A549 (cell line): ENCODE results near the gene TRAK1. TPM values are rescaled to one million over a fixed set of nuclear protein-coding genes. Genes with fewer than 3 reads are reported as not detected.

Experiments used
- ATAC-seq, 2 experiments: fragments of 200-7000 bp in 1 of 2; fragments of >200 bp in 1 of 2; cut with Nextera tagmentation in 1 of 2; cut with Tn5 transposase in 1 of 2; 3 replicates each; pipeline versions ENCODE4 v1.8.0 to v1.9.1; 2018 to 2020; ENCODE audit warnings: mild to moderate bottlenecking in 1 of 2, moderate library complexity in 1 of 2
- CTCF ChIA-PET: fragments of 300-600 bp; sonication (Branson Sonifier 250); formaldehyde crosslinking; extraction: SDS; loops from one replicate; lab custom pipeline; 2021; ENCODE audit warnings: antibody characterized with exemption, inconsistent platforms; lab: Yijun Ruan, JAX
- POLR2A ChIA-PET: fragments of 350-600 bp; formaldehyde crosslinking; extraction: SDS; loops from one replicate; lab custom pipeline; 2021; ENCODE audit warnings: antibody characterized with exemption, inconsistent platforms; lab: Yijun Ruan, JAX
- DNase-seq, 2 experiments: peaks; one replicate each; pipeline versions ENCODE4 v3.0.0 to v3.0.0-alpha.2; 2011 to 2016; ENCODE audit warnings: low read depth in 1 of 2, low spot score in 1 of 2
- FAIRE-seq: peaks from 2 replicates; lab custom pipeline; 2011; peaks lifted over from hg19 to GRCh38; lab: Jason Lieb, UNC
- H3K27ac ChIP-seq, 2 experiments: fragments of >200 bp; sonication (Bioruptor Twin); formaldehyde crosslinking; 3 replicates each; pipeline ENCODE4 v1.5.1; 2016 to 2017
- H3K4me1 ChIP-seq: fragments of >200 bp; sonication (Bioruptor Twin); formaldehyde crosslinking; 3 replicates; pipeline ENCODE4 v1.6.1; 2016
- H3K4me2 ChIP-seq: fragments of >200 bp; sonication (Bioruptor Twin); formaldehyde crosslinking; 3 replicates; pipeline ENCODE4 v1.6.1; 2016
- H3K4me3 ChIP-seq: fragments of >200 bp; sonication (Bioruptor Twin); formaldehyde crosslinking; 3 replicates; pipeline ENCODE4 v1.5.1; 2016
- H3K9me3 ChIP-seq: fragments of >200 bp; sonication (Bioruptor Twin); formaldehyde crosslinking; 3 replicates; pipeline ENCODE4 v1.6.1; 2016
- BHLHE40 ChIP-seq: IDR thresholded peaks from 2 replicates; pipeline ENCODE4 v1.6.1; 2012; ENCODE audit warnings: low read depth, low read length, inconsistent platforms
- CBX2 ChIP-seq: fragments of 200-600 bp; sonication (generic); IDR thresholded peaks from 2 replicates; pipeline ENCODE4 v1.6.1; 2016; ENCODE audit warnings: low read depth, mild to moderate bottlenecking, borderline replicate concordance
- CEBPB ChIP-seq, 2 experiments: fragments of >200 bp in 1 of 2; sonication (Bioruptor Twin) in 1 of 2; formaldehyde crosslinking in 1 of 2; IDR thresholded peaks; 2 replicates each; pipeline ENCODE4 v1.6.1; 2012 to 2016
- FOXS1 ChIP-seq: fragments of 250-450 bp; sonication (Bioruptor Pico); IDR thresholded peaks from 2 replicates; pipeline ENCODE4 v1.5.0; 2020; ENCODE audit warnings: mild to moderate bottlenecking, moderate library complexity
- HDAC2 ChIP-seq: fragments of 200-600 bp; sonication (generic); IDR thresholded peaks from 2 replicates; pipeline ENCODE4 v1.6.1; 2016
- HOXB5 ChIP-seq: fragments of 250-450 bp; sonication (Bioruptor Pico); IDR thresholded peaks from 2 replicates; pipeline ENCODE4 v1.5.0; 2020; ENCODE audit warnings: mild to moderate bottlenecking, moderate library complexity
- JUN ChIP-seq, 2 experiments: fragments of >200 bp; sonication (Bioruptor Twin); formaldehyde crosslinking; IDR thresholded peaks; 2 replicates in 1 of 2; 3 replicates in 1 of 2; pipeline ENCODE4 v1.6.1; 2016 to 2017
- JUNB ChIP-seq: fragments of >200 bp; sonication (Bioruptor Twin); formaldehyde crosslinking; IDR thresholded peaks from 2 replicates; pipeline ENCODE4 v1.6.1; 2016
- KDM1A ChIP-seq: fragments of 200-600 bp; sonication (generic); IDR thresholded peaks from 2 replicates; pipeline ENCODE4 v1.6.1; 2016; ENCODE audit warnings: low read depth, mild to moderate bottlenecking
- POLR2AphosphoS2 ChIP-seq: conservative IDR thresholded peaks from 2 replicates; pipeline ENCODE4 v1.6.1; 2012; ENCODE audit warnings: low read length, improper control_type of control experiment, inconsistent platforms
- RCOR1 ChIP-seq: fragments of 150-350 bp; IDR thresholded peaks from 2 replicates; pipeline ENCODE4 v1.6.1; 2014; ENCODE audit warnings: antibody characterized with exemption, low read length, low read depth
- TFCP2L1 ChIP-seq: fragments of 250-450 bp; sonication (Bioruptor Pico); IDR thresholded peaks from 2 replicates; pipeline ENCODE4 v1.5.0; 2021; ENCODE audit warnings: mild to moderate bottlenecking
- ZNF302 ChIP-seq: fragments of 250-450 bp; sonication (Bioruptor Pico); IDR thresholded peaks from 2 replicates; pipeline ENCODE4 v1.9.0; 2021; ENCODE audit warnings: inconsistent platforms, mild to moderate bottlenecking, moderate library complexity
- WGBS: methylation state at CpG from one replicate; pipeline ENCODE4 v1.1.6; 2017; ENCODE audit errors: missing lambda C conversion rate; 5-methylcytosine and 5-hydroxymethylcytosine counted together
- polyA plus RNA-seq, 4 experiments: library from polyadenylated mRNA; depleted of rRNA in 3 of 4; stranded (reverse); fragments of >200 nt; fragmentation: RNase III in 1 of 4; extraction: RNeasy Plus Mini Kit Qiagen cat#74134 plus additional on column Dnase treatment in 1 of 4; gene quantifications; 2 replicates in 3 of 4; 3 replicates in 1 of 4; pipeline ENCODE4 v1.2.3, GENCODE V29; 2011 to 2017
- TF ChIP-seq, protein P1 (sequence below): IDR thresholded peaks from 2 replicates; pipeline ENCODE4 v1.6.1; 2012
- TF ChIP-seq, protein P2 (sequence below): IDR thresholded peaks from 2 replicates; pipeline ENCODE4 v1.6.1; 2012
- TF ChIP-seq, protein P3 (sequence below): fragments of 200-600 bp; sonication (generic); IDR thresholded peaks from 2 replicates; pipeline ENCODE4 v1.6.1; 2016; ENCODE audit warnings: antibody characterized with exemption, mild to moderate bottlenecking, moderate library complexity
- TF ChIP-seq, protein P4 (sequence below): fragments of >200 bp; sonication (Bioruptor Twin); formaldehyde crosslinking; IDR thresholded peaks from 2 replicates; pipeline ENCODE4 v1.6.1; 2016
- TF ChIP-seq, protein P5 (sequence below): fragments of 250-450 bp; sonication (Bioruptor Pico); IDR thresholded peaks from 2 replicates; pipeline ENCODE4 v1.5.0; 2020; ENCODE audit warnings: low read depth, mild to moderate bottlenecking, moderate library complexity

TRAK1 gene
- polyA plus RNA-seq, 2 of the 4 experiments (the other 2 are of a cell fraction): 12.2 to 22.3 TPM

DNA sequence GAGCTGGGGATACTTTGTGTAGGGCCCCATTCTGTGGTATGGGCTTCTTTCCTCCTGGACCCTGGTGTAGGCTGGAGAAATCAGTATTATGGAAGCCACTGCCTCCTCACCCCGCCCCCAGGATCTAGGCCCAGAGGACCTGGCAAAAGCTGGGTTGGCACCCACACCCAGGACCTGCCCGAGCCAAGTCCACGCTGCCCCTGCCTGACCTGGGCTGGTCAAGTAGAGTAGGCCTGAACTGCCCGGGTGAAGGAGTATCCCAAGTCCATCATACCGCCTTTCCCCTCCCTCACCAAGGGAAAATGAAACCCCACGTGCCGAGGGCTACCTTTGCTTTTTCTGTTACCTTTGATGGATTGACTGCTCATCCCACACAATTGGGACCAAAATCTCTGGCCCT is 37.7 kb upstream of the TRAK1 start:
- no peak for ATAC-seq

DNA sequence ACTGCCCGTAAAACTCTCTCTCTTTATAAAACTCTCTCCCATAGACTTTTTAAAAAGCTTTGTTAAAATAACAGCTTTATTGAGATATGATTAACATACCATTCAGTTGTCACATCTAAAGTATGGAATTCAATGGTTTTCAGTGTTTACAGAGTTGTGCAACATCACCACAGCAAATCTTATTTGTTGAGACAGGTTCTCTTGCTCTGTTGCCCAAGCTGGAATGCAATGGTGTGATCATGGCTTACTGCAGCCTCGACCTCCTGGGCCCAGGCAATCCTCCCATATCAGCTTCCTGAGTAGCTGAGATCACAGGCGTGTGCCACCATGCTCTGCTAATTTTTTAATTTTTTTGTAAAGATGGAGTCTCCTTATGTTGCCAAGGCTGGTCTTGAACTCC is 35.9 kb upstream of the TRAK1 start:
- FAIRE-seq (no peak), DNase-seq (no peak), ATAC-seq (no peak)
- peak overlapping the region; percentile 20; the same call in 1 of the 3 replicates for H3K4me2 ChIP-seq
- peaks cover 31% of the 10 kb centered on the region for H3K4me1 ChIP-seq
- TF ChIP-seq ZNF302 (CRISPR knock-in tag): no peak
- TF ChIP-seq CEBPB (IDR thresholded peaks at IDR 0.05): peak; percentile 11 to 52; a peak in 1 of 4 replicates
- TF ChIP-seq FOXS1 (CRISPR knock-in tag): no peak
- TF ChIP-seq BHLHE40: no peak
- no peaks in the 10 kb centered on the region for H3K9me3 ChIP-seq
- ChIA-PET CTCF (interaction anchor here (1.0 kb wide), 1 partner anchor 44 kb away, joined by 4 read pairs; no protein-coding TSS in a partner anchor), POLR2A (no interaction called here)
- 0 out of 6 replicates have a peak overlapping the region, but pooled peaks of 1 of the 2 experiments have one; percentile 37 for H3K27ac ChIP-seq
- no peak overlapping the region for H3K4me3 ChIP-seq
- 72% methylated on average over 3 of the region's 3 CpGs for WGBS

More for the DNA sequence above, 37.7 kb upstream of the TRAK1 start:
- POLR2A ChIA-PET: no interaction called here
- Histone ChIP-seq H3K9me3 (no peaks in the 10 kb centered on the region), H3K4me1 (peaks cover 28% of the 10 kb centered on the region), H3K4me2 (peak overlapping the region; percentile 39; the same call in 1 of the 3 replicates), H3K27ac (peak overlapping the region in 1 of 2 experiments; percentile 54; a peak in 1 of 6 replicates), H3K4me3 (no peak overlapping the region)
- 84% methylated on average over 6 of the region's 7 CpGs for WGBS
- CTCF ChIA-PET: interaction anchor here (0.6 kb wide), 1 partner anchor 46 kb away, joined by 3 read pairs; no protein-coding TSS in a partner anchor
- FAIRE-seq: no peak
- TF ChIP-seq HOXB5 (CRISPR knock-in tag) (no peak), HDAC2 (no peak), RCOR1 (no peak), BHLHE40 (no peak), JUNB (no peak), JUN (IDR thresholded peaks at IDR 0.05) (no peak), TFCP2L1 (CRISPR knock-in tag) (no peak), CEBPB (IDR thresholded peaks at IDR 0.05) (no peak), KDM1A (no peak), POLR2AphosphoS2 (no peak), CBX2 (no peak)
- TF ChIP-seq, protein P1, sequence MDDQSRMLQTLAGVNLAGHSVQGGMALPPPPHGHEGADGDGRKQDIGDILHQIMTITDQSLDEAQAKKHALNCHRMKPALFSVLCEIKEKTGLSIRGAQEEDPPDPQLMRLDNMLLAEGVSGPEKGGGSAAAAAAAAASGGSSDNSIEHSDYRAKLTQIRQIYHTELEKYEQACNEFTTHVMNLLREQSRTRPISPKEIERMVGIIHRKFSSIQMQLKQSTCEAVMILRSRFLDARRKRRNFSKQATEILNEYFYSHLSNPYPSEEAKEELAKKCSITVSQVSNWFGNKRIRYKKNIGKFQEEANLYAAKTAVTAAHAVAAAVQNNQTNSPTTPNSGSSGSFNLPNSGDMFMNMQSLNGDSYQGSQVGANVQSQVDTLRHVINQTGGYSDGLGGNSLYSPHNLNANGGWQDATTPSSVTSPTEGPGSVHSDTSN: no peak
- TF ChIP-seq, protein P2, sequence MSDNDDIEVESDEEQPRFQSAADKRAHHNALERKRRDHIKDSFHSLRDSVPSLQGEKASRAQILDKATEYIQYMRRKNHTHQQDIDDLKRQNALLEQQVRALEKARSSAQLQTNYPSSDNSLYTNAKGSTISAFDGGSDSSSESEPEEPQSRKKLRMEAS: no peak
- TF ChIP-seq, protein P3, sequence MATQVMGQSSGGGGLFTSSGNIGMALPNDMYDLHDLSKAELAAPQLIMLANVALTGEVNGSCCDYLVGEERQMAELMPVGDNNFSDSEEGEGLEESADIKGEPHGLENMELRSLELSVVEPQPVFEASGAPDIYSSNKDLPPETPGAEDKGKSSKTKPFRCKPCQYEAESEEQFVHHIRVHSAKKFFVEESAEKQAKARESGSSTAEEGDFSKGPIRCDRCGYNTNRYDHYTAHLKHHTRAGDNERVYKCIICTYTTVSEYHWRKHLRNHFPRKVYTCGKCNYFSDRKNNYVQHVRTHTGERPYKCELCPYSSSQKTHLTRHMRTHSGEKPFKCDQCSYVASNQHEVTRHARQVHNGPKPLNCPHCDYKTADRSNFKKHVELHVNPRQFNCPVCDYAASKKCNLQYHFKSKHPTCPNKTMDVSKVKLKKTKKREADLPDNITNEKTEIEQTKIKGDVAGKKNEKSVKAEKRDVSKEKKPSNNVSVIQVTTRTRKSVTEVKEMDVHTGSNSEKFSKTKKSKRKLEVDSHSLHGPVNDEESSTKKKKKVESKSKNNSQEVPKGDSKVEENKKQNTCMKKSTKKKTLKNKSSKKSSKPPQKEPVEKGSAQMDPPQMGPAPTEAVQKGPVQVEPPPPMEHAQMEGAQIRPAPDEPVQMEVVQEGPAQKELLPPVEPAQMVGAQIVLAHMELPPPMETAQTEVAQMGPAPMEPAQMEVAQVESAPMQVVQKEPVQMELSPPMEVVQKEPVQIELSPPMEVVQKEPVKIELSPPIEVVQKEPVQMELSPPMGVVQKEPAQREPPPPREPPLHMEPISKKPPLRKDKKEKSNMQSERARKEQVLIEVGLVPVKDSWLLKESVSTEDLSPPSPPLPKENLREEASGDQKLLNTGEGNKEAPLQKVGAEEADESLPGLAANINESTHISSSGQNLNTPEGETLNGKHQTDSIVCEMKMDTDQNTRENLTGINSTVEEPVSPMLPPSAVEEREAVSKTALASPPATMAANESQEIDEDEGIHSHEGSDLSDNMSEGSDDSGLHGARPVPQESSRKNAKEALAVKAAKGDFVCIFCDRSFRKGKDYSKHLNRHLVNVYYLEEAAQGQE: no peak
- TF ChIP-seq, protein P4, sequence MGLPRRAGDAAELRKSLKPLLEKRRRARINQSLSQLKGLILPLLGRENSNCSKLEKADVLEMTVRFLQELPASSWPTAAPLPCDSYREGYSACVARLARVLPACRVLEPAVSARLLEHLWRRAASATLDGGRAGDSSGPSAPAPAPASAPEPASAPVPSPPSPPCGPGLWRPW: no peak
- TF ChIP-seq, protein P5, sequence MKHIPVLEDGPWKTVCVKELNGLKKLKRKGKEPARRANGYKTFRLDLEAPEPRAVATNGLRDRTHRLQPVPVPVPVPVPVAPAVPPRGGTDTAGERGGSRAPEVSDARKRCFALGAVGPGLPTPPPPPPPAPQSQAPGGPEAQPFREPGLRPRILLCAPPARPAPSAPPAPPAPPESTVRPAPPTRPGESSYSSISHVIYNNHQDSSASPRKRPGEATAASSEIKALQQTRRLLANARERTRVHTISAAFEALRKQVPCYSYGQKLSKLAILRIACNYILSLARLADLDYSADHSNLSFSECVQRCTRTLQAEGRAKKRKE (CRISPR knock-in tag): no peak
- DNase-seq: no peak
